OCI-LY3 (cell line): ENCODE data around the gene S100Z.

Experiments
- CTCF ChIP-seq: fragments of 200-600, 300-600 bp; sonication (generic); IDR thresholded peaks from 2 replicates; pipeline ENCODE4 v1.5.1; 2014; ENCODE audit warnings: antibody characterized with exemption, low read length, low read depth
- EZH2phosphoT487 ChIP-seq: fragments of 200-600 bp; shearing (Covaris generic); IDR thresholded peaks from 2 replicates; pipeline ENCODE4 v1.6.1; 2018; ENCODE audit warnings: antibody characterized with exemption, mixed run types, low read depth

- TF ChIP-seq CTCF = no peak
- no peak for TF ChIP-seq EZH2phosphoT487
Measured at GRCh38 chr5:76870046-76870445, 20.2 kb downstream of the S100Z start.
